Measurements from ENCODE around the gene CCDC88C.
"Not testable (repeated sequence)": the region's sequence is repeated elsewhere in the genome, so short reads cannot be mapped to it uniquely, and the experiment has no call there.

- not testable (repeated sequence) for TF ChIP-seq CTCF (conservative IDR thresholded peaks at IDR 0.05; ENCODE audit: low read length); EZH2phosphoT487 (IDR thresholded peaks at IDR 0.05; ENCODE audit: borderline replicate concordance, low read depth, low read length)
Observed at GRCh38 chr14:91428931-91429330, 11.3 kb upstream of the CCDC88C start.

Data from OCI-LY7 (cell line).